Psoas muscle (tissue), 8 donors: ENCODE results near the gene AP2B1. TPM values are rescaled to one million over a fixed set of nuclear protein-coding genes. Genes with fewer than 3 reads are reported as not detected.

Experiments used
- ATAC-seq, 4 donors: fragments of 200-7000 bp; cut with Tn5 transposase; one replicate each; pipeline ENCODE4 v1.9.1; 2020; ENCODE audit warnings: moderate library complexity in 3 of 4, mild to moderate bottlenecking in 2 of 4
- DNase-seq, 2 donors: peaks; one replicate each; pipeline ENCODE4 v3.0.0-alpha.2; 2020
- H3K27ac ChIP-seq: fragments of 200-600 bp; one replicate; pipeline ENCODE4 v1.8.0; 2022
- H3K27me3 ChIP-seq, 3 donors: fragments of 200-600 bp in 1 of 3; one replicate each; pipeline versions ENCODE4 v1.6.1 to v1.8.0; 2013 to 2022; ENCODE audit warnings: low read length in 2 of 3, mild to moderate bottlenecking in 2 of 3, moderate library complexity in 1 of 3; ENCODE audit not compliant: insufficient read depth in 3 of 3
- H3K36me3 ChIP-seq, 2 donors: fragments of 200-600 bp in 1 of 2; one replicate each; pipeline versions ENCODE4 v1.6.1 to v1.8.0; 2013 to 2022; ENCODE audit warnings: low read depth in 1 of 2, mild to moderate bottlenecking in 1 of 2, moderate library complexity in 1 of 2; ENCODE audit not compliant: insufficient read depth in 1 of 2
- H3K4me1 ChIP-seq: fragments of 200-600 bp; one replicate; pipeline ENCODE4 v1.8.0; 2022
- H3K4me3 ChIP-seq: fragments of 200-600 bp; one replicate; pipeline ENCODE4 v1.8.0; 2022; ENCODE audit warnings: mild to moderate bottlenecking
- H3K9me3 ChIP-seq: fragments of 200-600 bp; one replicate; pipeline ENCODE4 v1.8.0; 2022
- WGBS, 3 donors: extraction: QIAGEN DNeasy Blood & Tissue Kit; methylation state at CpG; one replicate each; pipeline versions ENCODE4 v1.1.6 to v1.1.7; 2013; 5-methylcytosine and 5-hydroxymethylcytosine counted together
- intact Hi-C, 2 donors: fragments of 100-400 bp; cut with DNase I; formaldehyde crosslinking; loops; one replicate each; pipeline versions ENCODE4 v1.11.0 to v1.14.2; 2022
- polyA plus RNA-seq, 3 donors: library from polyadenylated mRNA; stranded (reverse); fragments of 200-250 nt; gene quantifications; one replicate each; pipeline ENCODE4 v1.2.3, GENCODE V29; 2013
- total RNA-seq, 4 donors: library from RNA; stranded (reverse); fragmentation: NEBNext Ultra II Directional in 2 of 4; extraction: Animal tissue kit (Norgen Biotek cat#: 25700) in 2 of 4; gene quantifications; one replicate each; pipeline versions ENCODE4 v1.2.1 to v1.2.4, GENCODE V29; 2021 to 2023
- TF ChIP-seq, protein P1 (sequence below): fragments of 200-600 bp; IDR thresholded peaks from one replicate; pipeline ENCODE4 v1.8.0; 2022; ENCODE audit warnings: antibody characterized with exemption
- donor health status: healthy with polysubstance abuse.
- donor health status: DM: no; HTN: no; CAD: no; lungs with moderate emphysema.
- donor health status: Bipolar disorder and iron deficiency.
- donor health status: healthy.
- donor health status: DM: yes; HTN: yes; CAD: no.
- donor health status: DM: no; HTN: no; CAD: no.
- donor health status: DM: no; HTN: no; CAD: no.
- donor health status: DM: yes; HTN: yes; CAD: no.

Gene AP2B1
- total and polyA plus RNA-seq, 7 donors: 20.0 to 92.4 (median 63.2) TPM

DNA sequence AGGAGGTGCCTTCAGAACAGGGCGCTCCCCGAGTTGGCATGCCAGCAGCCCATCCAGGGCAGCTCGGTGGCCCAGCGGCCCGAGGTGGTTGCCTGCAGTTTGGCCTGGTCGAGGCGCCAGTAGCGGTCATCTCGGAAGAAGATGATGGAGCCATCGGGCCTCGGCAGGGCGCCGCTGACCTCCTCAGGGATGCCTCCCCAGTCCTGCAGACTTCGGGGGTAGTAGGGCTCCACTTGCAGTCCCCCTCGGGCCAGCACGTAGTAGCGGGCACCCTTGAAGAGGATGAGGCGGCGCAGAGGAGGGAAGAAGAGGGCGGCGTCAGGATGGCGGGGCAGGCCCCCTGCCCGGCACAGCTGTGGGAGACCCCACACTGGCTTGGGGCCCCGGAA is 179.4 kb downstream of the AP2B1 start:
- TF ChIP-seq, protein P1, sequence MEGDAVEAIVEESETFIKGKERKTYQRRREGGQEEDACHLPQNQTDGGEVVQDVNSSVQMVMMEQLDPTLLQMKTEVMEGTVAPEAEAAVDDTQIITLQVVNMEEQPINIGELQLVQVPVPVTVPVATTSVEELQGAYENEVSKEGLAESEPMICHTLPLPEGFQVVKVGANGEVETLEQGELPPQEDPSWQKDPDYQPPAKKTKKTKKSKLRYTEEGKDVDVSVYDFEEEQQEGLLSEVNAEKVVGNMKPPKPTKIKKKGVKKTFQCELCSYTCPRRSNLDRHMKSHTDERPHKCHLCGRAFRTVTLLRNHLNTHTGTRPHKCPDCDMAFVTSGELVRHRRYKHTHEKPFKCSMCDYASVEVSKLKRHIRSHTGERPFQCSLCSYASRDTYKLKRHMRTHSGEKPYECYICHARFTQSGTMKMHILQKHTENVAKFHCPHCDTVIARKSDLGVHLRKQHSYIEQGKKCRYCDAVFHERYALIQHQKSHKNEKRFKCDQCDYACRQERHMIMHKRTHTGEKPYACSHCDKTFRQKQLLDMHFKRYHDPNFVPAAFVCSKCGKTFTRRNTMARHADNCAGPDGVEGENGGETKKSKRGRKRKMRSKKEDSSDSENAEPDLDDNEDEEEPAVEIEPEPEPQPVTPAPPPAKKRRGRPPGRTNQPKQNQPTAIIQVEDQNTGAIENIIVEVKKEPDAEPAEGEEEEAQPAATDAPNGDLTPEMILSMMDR: no peak
- no peaks in the 10 kb centered on the region for H3K27me3 ChIP-seq
- intact Hi-C loops: loop anchor here in 1 of 2 donors (2.0 kb wide), 1 partner anchor 42 kb away; the partner anchor contains the start of gene TAF15
- H3K36me3 ChIP-seq: no peaks in the 10 kb centered on the region
- H3K27ac ChIP-seq: no peak overlapping the region
- no peaks in the 10 kb centered on the region for H3K9me3 ChIP-seq
- no peak for DNase-seq
- H3K4me3 ChIP-seq: no peak overlapping the region
- peaks cover 6% of the 10 kb centered on the region for H3K4me1 ChIP-seq
- WGBS, 3 donors: 91 to 95% (median 92%) methylated on average over 24 of the region's 24 CpGs
- ATAC-seq: no peak

DNA sequence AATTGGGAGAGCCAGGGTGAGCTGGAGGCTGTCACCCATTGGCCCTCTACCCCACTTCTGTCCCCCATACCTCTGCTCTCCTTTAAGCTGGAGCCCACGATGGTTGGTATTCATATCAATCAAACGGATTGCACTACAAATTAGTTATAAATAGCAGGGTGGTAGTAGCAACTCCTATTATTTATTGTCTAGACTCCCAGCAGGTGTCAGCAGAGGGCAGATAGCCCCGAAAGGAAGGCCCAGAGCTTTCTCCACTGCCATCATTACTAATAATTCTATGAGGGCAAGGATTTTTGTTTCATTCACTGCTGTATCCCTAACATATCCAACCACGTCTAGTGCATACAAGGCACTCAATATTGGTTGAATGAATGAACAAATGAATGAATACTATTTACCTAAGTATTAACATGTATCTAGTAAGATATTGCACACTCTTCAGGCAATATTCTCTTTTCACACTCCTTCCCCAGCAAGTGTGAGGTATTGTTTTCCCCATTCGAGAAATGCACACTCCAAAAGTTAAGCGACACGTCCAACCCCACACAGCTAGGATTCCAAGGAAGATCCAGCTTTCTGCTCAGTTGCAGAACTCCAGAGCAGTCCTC is 179.9 kb downstream of the AP2B1 start:
- intact Hi-C loops: loop anchor here in 1 of 2 donors (2.0 kb wide), 1 partner anchor 42 kb away; the partner anchor contains the start of gene TAF15
- ATAC-seq (no peak), DNase-seq (no peak)
- Histone ChIP-seq H3K4me1 (peaks cover 6% of the 10 kb centered on the region), H3K27ac (no peak overlapping the region), H3K27me3 (no peaks in the 10 kb centered on the region), H3K36me3 (no peaks in the 10 kb centered on the region), H3K4me3 (no peak overlapping the region), H3K9me3 (no peaks in the 10 kb centered on the region)
- TF ChIP-seq, protein P1: peak; percentile 42
- 48 to 51% (median 51%) methylated on average over 7 of the region's 7 CpGs for WGBS, 3 donors

DNA sequence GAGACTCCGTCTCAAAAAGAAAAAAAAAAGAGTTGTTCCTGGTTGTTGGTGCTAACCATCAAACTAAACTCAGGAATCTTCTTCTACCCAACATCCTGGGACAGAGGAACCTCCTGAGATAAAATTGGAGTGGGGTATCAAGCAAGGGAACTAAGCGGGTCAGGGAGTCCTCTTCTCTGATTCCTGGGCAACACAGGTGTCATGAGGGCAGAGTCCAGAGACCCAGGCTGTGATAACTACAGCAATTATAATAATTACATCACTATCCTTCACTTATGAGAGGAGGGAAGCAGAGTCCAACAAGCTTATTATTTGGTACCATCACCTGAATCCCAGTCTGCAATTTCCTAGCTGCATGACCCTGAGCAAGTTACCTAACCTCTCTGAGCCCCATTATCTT is 181.7 kb downstream of the AP2B1 start:
- ATAC-seq: no peak
- Histone ChIP-seq H3K4me1 (peaks cover 6% of the 10 kb centered on the region), H3K9me3 (no peaks in the 10 kb centered on the region), H3K27ac (no peak overlapping the region), H3K27me3 (no peaks in the 10 kb centered on the region), H3K36me3 (no peaks in the 10 kb centered on the region), H3K4me3 (no peak overlapping the region)
- no peak for DNase-seq
- TF ChIP-seq, protein P1: no peak
- intact Hi-C loops: no loop called here
- WGBS, 3 donors: 94 to 100% (median 98%) methylated on average over 2 of the region's 2 CpGs

DNA sequence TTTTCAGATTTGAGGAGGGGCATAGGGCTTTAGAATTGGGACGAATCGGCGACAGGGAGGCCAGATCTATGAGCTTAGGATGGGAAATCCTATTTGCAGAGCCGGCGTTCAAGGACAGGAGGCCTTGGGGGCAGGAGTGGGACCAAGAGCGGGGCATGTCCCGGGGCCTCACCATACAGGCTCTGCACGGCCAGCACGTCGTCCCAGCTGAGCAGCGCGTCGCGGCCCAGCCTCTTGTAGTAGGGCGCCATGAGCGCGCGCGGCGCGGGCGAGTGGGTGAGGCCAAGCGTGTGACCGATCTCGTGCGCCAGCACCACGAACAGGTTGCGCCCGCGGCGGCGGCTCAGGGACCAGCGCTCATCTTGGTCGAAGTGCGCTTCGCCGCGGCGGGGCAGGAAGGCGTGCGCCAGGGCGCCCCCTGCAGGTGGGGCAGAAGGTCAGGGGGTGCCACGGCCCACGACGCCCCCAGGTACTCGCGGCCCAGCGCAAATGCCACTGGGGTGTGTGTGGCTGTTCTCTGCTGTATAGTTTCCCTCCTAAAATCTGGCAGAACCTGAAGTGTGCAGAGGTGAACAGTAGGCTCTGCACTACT is 182.9 kb downstream of the AP2B1 start:
- no peaks in the 10 kb centered on the region for H3K9me3 ChIP-seq
- ATAC-seq (no peak), DNase-seq (no peak)
- no peaks in the 10 kb centered on the region for H3K4me1 ChIP-seq
- intact Hi-C loops: no loop called here
- no peaks in the 10 kb centered on the region for H3K27me3 ChIP-seq
- TF ChIP-seq, protein P1: no peak
- H3K27ac ChIP-seq: no peak overlapping the region
- H3K4me3 ChIP-seq: no peak overlapping the region
- H3K36me3 ChIP-seq: no peaks in the 10 kb centered on the region
- 93 to 96% (median 94%) methylated on average over 48 of the region's 48 CpGs for WGBS, 3 donors

DNA sequence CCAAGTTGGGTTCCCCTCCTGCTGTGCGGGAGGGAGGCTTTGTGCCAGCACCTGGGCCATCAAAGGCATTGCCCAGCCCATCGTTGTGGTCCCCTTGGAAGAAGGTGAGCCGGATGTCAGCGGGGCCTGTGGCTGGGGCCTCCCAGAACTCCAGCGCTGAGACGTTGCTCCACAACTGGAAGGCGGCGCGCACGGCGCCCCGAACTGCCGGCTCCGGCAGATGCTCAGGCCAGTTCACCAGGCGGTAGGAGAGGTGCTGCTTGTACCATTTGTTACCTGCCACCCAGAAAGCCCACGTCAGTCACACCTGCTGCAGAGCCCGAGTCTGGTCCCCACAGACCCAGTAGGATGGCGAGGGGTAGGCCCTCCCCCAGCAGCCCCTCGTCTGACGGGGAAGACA is 186.0 kb downstream of the AP2B1 start:
- Histone ChIP-seq H3K9me3 (no peaks in the 10 kb centered on the region), H3K27ac (no peak overlapping the region), H3K4me1 (no peaks in the 10 kb centered on the region), H3K4me3 (no peak overlapping the region), H3K27me3 (no peaks in the 10 kb centered on the region), H3K36me3 (no peaks in the 10 kb centered on the region)
- ATAC-seq: no peak
- TF ChIP-seq, protein P1: no peak
- 83 to 91% (median 86%) methylated on average over 13 to 20 of the region's 20 CpGs for WGBS, 3 donors
- no peak for DNase-seq
- intact Hi-C loops: no loop called here
